HG02759 (cell line): ENCODE data around the gene NPR2.

Experiments
- ATAC-seq: cut with Tn5 transposase; IDR thresholded peaks from one replicate; pipeline ENCODE4 v1.9.1; 2021; ENCODE audit warnings: mild to moderate bottlenecking, moderate library complexity; ENCODE audit not compliant: unreplicated experiment

Gene NPR2

DNA sequence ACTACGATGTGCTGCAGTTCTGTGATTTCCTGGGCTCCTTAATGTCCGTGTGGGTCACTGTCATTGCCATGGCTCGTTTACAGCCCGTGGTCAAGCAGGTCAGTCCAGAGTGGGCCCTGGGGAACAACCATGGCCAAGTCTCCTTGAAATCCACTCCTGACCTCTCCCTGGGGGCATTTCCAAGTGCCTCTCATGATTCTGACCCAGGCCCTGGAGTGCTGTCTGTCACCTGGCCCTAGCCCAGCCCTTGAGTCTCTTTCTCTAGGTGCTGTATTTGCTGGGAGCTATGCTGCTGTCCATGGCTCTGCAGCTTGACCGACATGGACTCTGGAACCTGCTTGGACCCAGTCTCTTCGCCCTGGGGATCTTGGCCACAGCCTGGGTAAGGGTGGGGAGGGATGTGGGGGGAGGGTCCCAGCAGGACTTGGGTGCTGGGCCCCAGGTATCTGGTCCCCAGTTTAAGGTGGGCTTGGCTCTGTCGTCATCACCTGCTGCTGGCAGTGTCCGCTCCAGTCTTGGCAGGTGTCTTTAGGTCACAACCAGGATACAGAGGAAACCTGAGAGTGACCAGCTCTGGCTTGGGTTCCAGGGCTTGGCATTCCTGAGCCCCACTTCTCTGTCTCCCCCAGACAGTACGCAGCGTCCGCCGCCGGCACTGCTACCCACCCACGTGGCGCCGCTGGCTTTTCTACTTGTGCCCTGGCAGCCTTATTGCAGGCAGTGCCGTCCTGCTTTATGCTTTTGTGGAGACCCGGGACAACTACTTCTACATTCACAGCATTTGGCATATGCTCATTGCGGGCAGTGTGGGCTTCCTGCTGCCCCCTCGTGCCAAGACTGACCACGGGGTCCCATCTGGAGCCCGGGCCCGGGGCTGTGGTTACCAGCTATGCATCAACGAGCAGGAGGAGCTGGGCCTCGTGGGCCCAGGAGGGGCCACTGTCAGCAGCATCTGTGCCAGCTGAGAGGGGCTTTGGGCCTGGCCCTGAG, 61.8 kb downstream of the NPR2 start:
- ATAC-seq, result no peak

DNA sequence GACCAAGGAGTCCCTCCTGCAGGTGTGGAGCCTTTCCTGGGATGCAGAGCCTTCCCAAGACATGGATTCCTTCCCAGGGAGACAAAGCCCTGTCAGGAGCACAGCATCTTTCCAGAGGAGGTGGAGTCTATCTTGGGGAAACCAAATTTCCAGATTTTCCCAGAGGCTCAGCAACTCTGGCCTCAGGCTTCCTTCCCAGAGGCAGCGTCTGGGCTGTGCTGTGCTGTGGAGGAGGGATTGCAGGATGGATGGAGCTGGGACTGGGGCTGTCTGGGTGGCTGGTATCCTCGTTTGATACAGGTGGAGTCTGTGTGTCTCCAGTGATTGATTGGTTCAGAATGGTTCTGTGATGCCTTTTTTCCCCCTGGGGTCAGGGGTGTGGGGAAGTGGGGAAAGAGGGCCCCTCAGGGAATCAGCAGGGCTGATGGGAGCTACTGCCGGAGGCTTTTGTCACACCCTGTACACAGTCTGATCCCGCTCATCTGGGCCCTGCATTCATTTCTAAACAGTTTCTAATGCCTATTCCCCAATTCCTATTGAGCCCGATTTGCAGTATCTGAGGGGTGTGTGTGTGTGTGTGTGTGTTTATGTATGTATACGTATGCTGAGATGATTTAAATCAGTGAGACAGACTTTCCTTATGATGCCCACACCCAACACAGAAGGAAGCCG, 62.8 kb downstream of the NPR2 start:
- no peak for ATAC-seq

DNA sequence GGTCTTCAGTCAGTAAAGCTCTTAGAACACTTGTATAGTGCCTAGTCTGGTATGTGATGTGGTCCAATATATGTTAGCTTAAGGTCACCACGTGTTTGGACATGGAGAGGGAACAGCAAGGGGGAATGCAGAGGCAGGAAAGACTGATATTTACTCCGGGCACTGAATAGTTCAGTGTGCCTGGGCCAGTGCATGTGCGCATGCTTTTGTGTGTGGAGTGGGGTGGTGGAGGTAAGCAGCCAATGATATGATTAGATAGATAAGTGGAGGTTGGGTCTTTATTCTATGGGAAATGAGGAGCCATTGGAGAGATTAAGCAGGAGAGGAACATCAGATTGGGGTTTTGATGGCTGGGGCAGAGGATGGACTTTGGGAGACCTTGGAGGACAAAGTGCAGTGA, 64.8 kb downstream of the NPR2 start:
- ATAC-seq, result no peak

DNA sequence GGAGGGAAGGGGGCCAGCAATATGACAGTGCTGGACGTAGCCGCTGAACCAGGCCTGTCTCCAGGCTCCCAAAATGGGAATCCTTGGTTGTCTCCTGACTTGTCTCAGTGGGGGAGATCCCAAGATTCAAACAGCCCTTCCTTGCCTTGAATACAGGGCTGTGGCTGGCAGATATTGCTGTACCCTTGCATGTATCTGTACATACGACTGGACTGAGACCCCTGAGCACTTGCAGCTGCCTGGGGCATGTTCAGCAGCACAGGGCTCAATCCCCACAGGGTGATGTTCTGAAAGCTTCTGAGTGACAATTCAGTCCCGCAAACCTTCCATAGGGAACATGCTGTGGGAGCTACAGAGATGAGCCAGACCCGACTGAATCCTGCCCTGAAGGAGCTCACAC, 65.5 kb downstream of the NPR2 start:
- no peak for ATAC-seq

DNA sequence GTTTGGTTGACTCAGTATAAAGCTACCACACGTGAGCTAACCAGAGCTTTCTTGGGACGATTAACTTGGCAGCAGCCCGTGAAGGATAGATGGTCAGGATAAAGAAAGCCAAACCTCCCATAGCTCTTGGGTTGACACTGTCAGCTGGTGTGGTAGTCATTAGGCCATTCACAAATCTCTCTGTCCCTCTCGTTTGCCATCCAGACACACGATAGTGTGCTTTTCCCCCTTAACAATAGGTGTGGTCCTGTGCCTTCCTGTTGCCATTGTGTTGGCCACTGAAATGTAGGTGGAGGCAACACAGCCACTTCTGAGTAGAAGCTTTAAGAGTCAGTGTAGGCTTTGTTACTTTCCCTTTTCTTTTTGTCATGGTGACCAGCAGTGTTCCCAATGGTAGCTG, 67.1 kb downstream of the NPR2 start:
- ATAC-seq, result no peak
